ENCODE results near the gene CD79A.

CD79A gene

GRCh38 chr19:41886761-41887710 is 10.0 kb downstream of the CD79A start:
- peak; percentile 57 for DNase-seq

- no peak for DNase-seq
These were observed 10.8 kb downstream of the CD79A start for GRCh38 chr19:41887711-41888382.

- DNase-seq, result no peak
These were observed 11.8 kb downstream of the CD79A start for GRCh38 chr19:41888926-41889325.

GRCh38 chr19:41889896-41890295 is 12.8 kb downstream of the CD79A start:
- no peak for DNase-seq

- DNase-seq, result no peak
These were observed 13.9 kb downstream of the CD79A start for GRCh38 chr19:41890936-41891335.

GRCh38 chr19:41892173-41892902 is 15.3 kb downstream of the CD79A start:
- no peak for DNase-seq

- DNase-seq, result no peak
These were observed 16.8 kb downstream of the CD79A start for GRCh38 chr19:41893899-41894298.

- DNase-seq, result no peak
These were observed 17.3 kb downstream of the CD79A start for GRCh38 chr19:41894350-41894749.

- no peak for DNase-seq
These were observed 18.9 kb downstream of the CD79A start for GRCh38 chr19:41895745-41896580.

GRCh38 chr19:41896581-41896942 is 19.5 kb downstream of the CD79A start:
- DNase-seq, result no peak

- DNase-seq, result no peak
These were observed 20.1 kb downstream of the CD79A start for GRCh38 chr19:41897181-41897580.

- DNase-seq, result no peak
These were observed 20.7 kb downstream of the CD79A start for GRCh38 chr19:41897820-41898219.

GRCh38 chr19:41898235-41898634 is 21.2 kb downstream of the CD79A start:
- no peak for DNase-seq

GRCh38 chr19:41901707-41902360 is 24.8 kb downstream of the CD79A start:
- no peak for DNase-seq

GRCh38 chr19:41902594-41902993 is 25.5 kb downstream of the CD79A start:
- no peak for DNase-seq

- DNase-seq, result no peak
These were observed 26.3 kb downstream of the CD79A start for GRCh38 chr19:41903193-41903953.

- DNase-seq, result no peak
These were observed 27.2 kb downstream of the CD79A start for GRCh38 chr19:41904118-41904870.

- no peak for DNase-seq
These were observed 28.4 kb downstream of the CD79A start for GRCh38 chr19:41905273-41906002.

- no peak for DNase-seq
These were observed 29.2 kb downstream of the CD79A start for GRCh38 chr19:41906271-41906670.
